ENCODE measurements around the gene ATP2B1. TPM values are rescaled to one million over a fixed set of nuclear protein-coding genes. Genes with fewer than 3 reads are reported as not detected.

Gene ATP2B1
- total RNA-seq, 1 donor from 2014 or later, result 24.6 TPM

DNA sequence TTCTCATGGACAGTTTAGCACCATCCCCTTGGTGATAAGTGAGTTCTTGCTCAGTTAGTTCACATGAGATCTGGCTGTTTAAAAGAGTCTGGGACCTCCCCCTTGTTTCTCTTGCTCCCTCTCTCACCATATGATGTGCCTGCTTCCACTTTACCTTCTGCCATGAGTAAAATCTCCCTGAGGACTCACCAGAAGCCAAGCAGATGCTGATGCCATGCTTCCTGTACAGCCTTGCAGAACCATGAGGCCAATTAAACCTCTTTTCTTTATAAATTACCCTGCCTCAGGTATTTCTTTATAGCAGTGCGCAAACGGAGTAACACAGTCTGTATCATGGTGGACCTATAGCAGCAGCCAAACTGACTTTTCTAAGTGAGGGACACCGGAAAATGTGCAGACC, 58.8 kb downstream of the ATP2B1 start:
- TF ChIP-seq POLR2AphosphoS5 (IDR thresholded peaks at IDR 0.05; ENCODE audit: insufficient read depth in 1 of 2, low read depth in 1 of 2) (no peak), POLR2A (IDR thresholded peaks at IDR 0.05) (no peak), CTCF (IDR thresholded peaks at IDR 0.05) (no peak)
- H3K27ac ChIP-seq, result no peak overlapping the region
- intact Hi-C loops (cut with DNase I), result no loop called here
- no peak overlapping the region for H3K4me3 ChIP-seq
- H3K36me3 ChIP-seq, result no peaks in the 10 kb centered on the region
- H3K4me1 ChIP-seq, result peaks cover 2% of the 10 kb centered on the region
- H3K27me3 ChIP-seq, result no peaks in the 10 kb centered on the region
- no peak for DNase-seq (ENCODE audit: extremely low spot score in 2 of 2)
- H3K9me3 ChIP-seq, result no peaks in the 10 kb centered on the region

DNA sequence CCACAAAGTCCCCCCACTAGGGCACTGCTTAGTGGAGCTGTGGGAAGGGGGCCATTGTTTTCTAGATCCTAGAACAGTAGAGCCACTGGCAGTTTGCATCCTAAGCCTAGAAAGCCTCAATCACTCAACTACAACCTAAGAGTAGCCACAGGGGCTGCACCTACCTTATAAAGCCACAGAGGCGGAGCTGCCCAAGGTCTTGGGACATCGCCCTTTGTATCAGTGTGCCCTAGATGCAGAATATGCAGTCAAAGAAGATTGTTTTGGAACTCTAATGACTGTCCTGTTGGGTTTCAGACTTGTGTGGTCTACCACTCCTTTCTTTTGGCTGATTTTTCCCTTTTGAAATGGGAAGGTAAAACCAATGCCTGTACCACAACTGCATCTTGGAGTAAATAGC, 59.5 kb downstream of the ATP2B1 start:
- Histone ChIP-seq H3K9me3 (no peaks in the 10 kb centered on the region), H3K4me1 (peaks cover 8% of the 10 kb centered on the region), H3K27me3 (no peaks in the 10 kb centered on the region), H3K4me3 (no peak overlapping the region), H3K27ac (no peak overlapping the region), H3K36me3 (no peaks in the 10 kb centered on the region)
- no peak for DNase-seq (ENCODE audit: extremely low spot score in 2 of 2)
- TF ChIP-seq POLR2A (IDR thresholded peaks at IDR 0.05) (no peak), CTCF (IDR thresholded peaks at IDR 0.05) (no peak), POLR2AphosphoS5 (IDR thresholded peaks at IDR 0.05; ENCODE audit: insufficient read depth in 1 of 2, low read depth in 1 of 2) (no peak)
- intact Hi-C loops (cut with DNase I), result no loop called here

GRCh38 chr12:89648211-89648930, 60.3 kb downstream of the ATP2B1 start:
- no peak for DNase-seq (ENCODE audit: extremely low spot score in 2 of 2)
- no peaks in the 10 kb centered on the region for H3K27me3 ChIP-seq
- H3K27ac ChIP-seq, result no peak overlapping the region
- intact Hi-C loops (cut with DNase I), result no loop called here
- no peaks in the 10 kb centered on the region for H3K9me3 ChIP-seq
- no peaks in the 10 kb centered on the region for H3K36me3 ChIP-seq
- H3K4me3 ChIP-seq, result no peak overlapping the region
- TF ChIP-seq POLR2A (IDR thresholded peaks at IDR 0.05), result no peak
- no peak for TF ChIP-seq POLR2AphosphoS5 (IDR thresholded peaks at IDR 0.05; ENCODE audit: insufficient read depth in 1 of 2, low read depth in 1 of 2)
- no peak for TF ChIP-seq CTCF (IDR thresholded peaks at IDR 0.05)
- H3K4me1 ChIP-seq, result peaks cover 13% of the 10 kb centered on the region

- Histone ChIP-seq H3K27ac (no peak overlapping the region), H3K36me3 (peaks cover 0 to 10% of the 10 kb centered on the region in 2 donors), H3K9me3 (no peaks in the 10 kb centered on the region), H3K4me1 (peaks cover 13% of the 10 kb centered on the region), H3K4me3 (no peak overlapping the region), H3K27me3 (no peaks in the 10 kb centered on the region)
- intact Hi-C loops (cut with DNase I), result no loop called here
- TF ChIP-seq CTCF (IDR thresholded peaks at IDR 0.05) (no peak), POLR2AphosphoS5 (IDR thresholded peaks at IDR 0.05; ENCODE audit: insufficient read depth in 1 of 2, low read depth in 1 of 2) (no peak), POLR2A (IDR thresholded peaks at IDR 0.05) (no peak)
- DNase-seq (ENCODE audit: extremely low spot score in 2 of 2), result no peak
Measured at GRCh38 chr12:89645434-89645833, 63.2 kb downstream of the ATP2B1 start.

DNA sequence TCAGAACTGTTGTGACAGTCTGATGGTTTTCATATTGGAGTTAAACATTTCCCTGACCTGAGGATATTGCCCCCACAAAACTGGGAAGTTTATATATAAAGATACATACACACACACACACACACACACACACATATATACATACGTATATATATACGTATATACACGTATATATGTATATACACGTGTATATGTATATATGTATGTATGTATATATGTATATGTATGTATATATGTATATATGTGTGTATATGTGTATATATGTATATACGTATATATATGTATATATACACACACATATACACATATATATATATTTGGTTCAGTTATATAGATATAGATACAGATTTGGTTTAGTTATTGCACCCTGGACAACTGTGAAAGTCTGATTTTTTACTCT, 65.7 kb downstream of the ATP2B1 start:
- DNase-seq (ENCODE audit: extremely low spot score in 2 of 2), result no peak
- TF ChIP-seq POLR2AphosphoS5 (IDR thresholded peaks at IDR 0.05; ENCODE audit: insufficient read depth in 1 of 2, low read depth in 1 of 2) (no peak), POLR2A (IDR thresholded peaks at IDR 0.05) (no peak), CTCF (IDR thresholded peaks at IDR 0.05) (no peak)
- H3K9me3 ChIP-seq, result no peaks in the 10 kb centered on the region
- H3K27me3 ChIP-seq, result no peaks in the 10 kb centered on the region
- H3K4me3 ChIP-seq, result no peak overlapping the region
- intact Hi-C loops (cut with DNase I), result no loop called here
- H3K36me3 ChIP-seq, result peaks cover 0 to 10% of the 10 kb centered on the region in 2 donors
- H3K4me1 ChIP-seq, result peaks cover 13% of the 10 kb centered on the region
- H3K27ac ChIP-seq, result no peak overlapping the region
